ENCODE measurements around the gene SLC16A11.
A peak's percentile ranks its signal among the peaks of the same experiment; 100 is the strongest.
"Not testable (repeated sequence)": the region's sequence is repeated elsewhere in the genome, so short reads cannot be mapped to it uniquely, and the experiment has no call there.

The SLC16A11 gene

GRCh38 chr17:7047566-7047965 lies 3.7 kb upstream of the SLC16A11 start:
- H3K4me3 ChIP-seq (ENCODE audit: low read depth in 1 of 2, low read length in 1 of 2) = no peak overlapping the region
- no peak overlapping the region for H3K27ac ChIP-seq
- H3K9me3 ChIP-seq = no peaks in the 10 kb centered on the region
- peaks cover 29 to 34% of the 10 kb centered on the region in 2 experiments for H3K4me1 ChIP-seq (ENCODE audit: control insufficient read depth in 1 of 2, insufficient read depth in 1 of 2, low read depth in 1 of 2, low read length in 1 of 2)
- H3K36me3 ChIP-seq = no peaks in the 10 kb centered on the region
- peaks cover 89% of the 10 kb centered on the region for H3K27me3 ChIP-seq
- TF ChIP-seq CTCF (IDR thresholded peaks at IDR 0.05) = no peak

- peaks cover 96% of the 10 kb centered on the region for H3K27me3 ChIP-seq
- not testable (repeated sequence) for H3K36me3 ChIP-seq, H3K9me3 ChIP-seq, H3K27ac ChIP-seq
- peaks cover 31 to 41% of the 10 kb centered on the region in 2 experiments for H3K4me1 ChIP-seq (ENCODE audit: control insufficient read depth in 1 of 2, insufficient read depth in 1 of 2, low read depth in 1 of 2, low read length in 1 of 2)
- peak overlapping the region; percentile 19 to 40 for H3K4me3 ChIP-seq (ENCODE audit: low read depth in 1 of 2, low read length in 1 of 2)
Observed at GRCh38 chr17:7046725-7047397, 3.0 kb upstream of the SLC16A11 start.

GRCh38 chr17:7046127-7046724 lies 2.3 kb upstream of the SLC16A11 start:
- Histone ChIP-seq H3K36me3 (no peaks in the 10 kb centered on the region), H3K4me3 (ENCODE audit: low read depth in 1 of 2, low read length in 1 of 2) (peak overlapping the region; percentile 19 to 40), H3K27ac (no peak overlapping the region), H3K9me3 (no peaks in the 10 kb centered on the region), H3K4me1 (ENCODE audit: control insufficient read depth in 1 of 2, insufficient read depth in 1 of 2, low read depth in 1 of 2, low read length in 1 of 2) (peaks cover 31 to 41% of the 10 kb centered on the region in 2 experiments), H3K27me3 (peaks cover 100% of the 10 kb centered on the region)
- no peak for TF ChIP-seq CTCF (IDR thresholded peaks at IDR 0.05)

- Histone ChIP-seq H3K4me1 (ENCODE audit: control insufficient read depth in 1 of 2, insufficient read depth in 1 of 2, low read depth in 1 of 2, low read length in 1 of 2) (peaks cover 31 to 41% of the 10 kb centered on the region in 2 experiments), H3K27ac (no peak overlapping the region), H3K9me3 (no peaks in the 10 kb centered on the region), H3K36me3 (no peaks in the 10 kb centered on the region), H3K27me3 (peaks cover 100% of the 10 kb centered on the region), H3K4me3 (ENCODE audit: low read depth in 1 of 2, low read length in 1 of 2) (peak overlapping the region; percentile 19 to 40)
- TF ChIP-seq CTCF (IDR thresholded peaks at IDR 0.05) = peak; percentile 47
Observed at GRCh38 chr17:7045492-7046126, 1.7 kb upstream of the SLC16A11 start.

- Histone ChIP-seq H3K27me3 (peaks cover 83% of the 10 kb centered on the region), H3K36me3 (no peaks in the 10 kb centered on the region), H3K9me3 (no peaks in the 10 kb centered on the region), H3K27ac (no peak overlapping the region), H3K4me1 (ENCODE audit: control insufficient read depth in 1 of 2, insufficient read depth in 1 of 2, low read depth in 1 of 2, low read length in 1 of 2) (peaks cover 31 to 41% of the 10 kb centered on the region in 2 experiments), H3K4me3 (ENCODE audit: low read depth in 1 of 2, low read length in 1 of 2) (peak overlapping the region; percentile 1 to 39)
- no peak for TF ChIP-seq CTCF (IDR thresholded peaks at IDR 0.05)
Observed at GRCh38 chr17:7043182-7043496, 753 bp downstream of the SLC16A11 start.
